HepG2 (cell line): ENCODE data around the gene KIF7. TPM values are rescaled to one million over a fixed set of nuclear protein-coding genes. Genes with fewer than 3 reads are reported as not detected.

Experiments used
- CHCHD3 ChIP-seq: sonication (generic); formaldehyde crosslinking; IDR thresholded peaks from 2 replicates; pipeline ENCODE4 v1.8.0; 2022; ENCODE audit warnings: mild to moderate bottlenecking, missing genetic modification reagents, moderate library complexity
- KDM5A ChIP-seq: fragments of 200-600 bp; sonication (generic); IDR thresholded peaks from 2 replicates; pipeline ENCODE4 v1.7.0; 2018; ENCODE audit warnings: antibody characterized with exemption, mild to moderate bottlenecking, low read length, borderline replicate concordance
- MAZ ChIP-seq, 2 experiments: sonication (generic) in 1 of 2; formaldehyde crosslinking in 1 of 2; IDR thresholded peaks; 2 replicates each; pipeline versions ENCODE4 v1.5.0 to v1.6.1; 2012 to 2020; ENCODE audit warnings: low read depth in 2 of 2, mild to moderate bottlenecking in 2 of 2, borderline replicate concordance in 1 of 2, improper control_type of control experiment in 1 of 2, low read length in 1 of 2, missing genetic modification reagents in 1 of 2, moderate library complexity in 1 of 2
- NONO ChIP-seq, 2 experiments: fragments of 450-650 bp in 1 of 2; sonication (generic) in 1 of 2; formaldehyde crosslinking in 1 of 2; IDR thresholded peaks in 1 of 2; conservative IDR thresholded peaks in 1 of 2; 2 replicates each; pipeline versions ENCODE4 v1.6.1 to v1.8.0; 2017 to 2022; ENCODE audit warnings: mild to moderate bottlenecking in 1 of 2, missing genetic modification reagents in 1 of 2, moderate library complexity in 1 of 2
- SPEN ChIP-seq: sonication (generic); formaldehyde crosslinking; IDR thresholded peaks from 2 replicates; pipeline ENCODE4 v1.5.1; 2020; ENCODE audit warnings: low read depth, mild to moderate bottlenecking, missing genetic modification reagents
- TAF1 ChIP-seq: sonication (generic); formaldehyde crosslinking; IDR thresholded peaks from 2 replicates; pipeline ENCODE4 v1.4.0; 2020; ENCODE audit warnings: missing genetic modification reagents
- ZFP37 ChIP-seq: sonication (generic); formaldehyde crosslinking; IDR thresholded peaks from 2 replicates; pipeline ENCODE4 v1.4.0; 2020; ENCODE audit warnings: missing genetic modification reagents, borderline replicate concordance
- ZFX ChIP-seq: sonication (generic); formaldehyde crosslinking; IDR thresholded peaks from 2 replicates; pipeline ENCODE4 v1.4.0; 2020; ENCODE audit warnings: mild to moderate bottlenecking, low read depth, missing genetic modification reagents, moderate library complexity
- ZFYVE20 ChIP-seq: sonication (generic); formaldehyde crosslinking; IDR thresholded peaks from 2 replicates; pipeline ENCODE4 v1.8.0; 2023; ENCODE audit warnings: low read depth, mild to moderate bottlenecking, moderate library complexity, missing genetic modification reagents, borderline replicate concordance
- ZNF790 ChIP-seq: sonication (generic); formaldehyde crosslinking; IDR thresholded peaks from 2 replicates; pipeline ENCODE4 v1.8.0; 2022; ENCODE audit warnings: missing genetic modification reagents, mild to moderate bottlenecking, borderline replicate concordance
- polyA plus RNA-seq, 8 experiments: library from polyadenylated mRNA; depleted of rRNA in 3 of 8; stranded (reverse) in 7 of 8; unstranded in 1 of 8; fragments of >200 nt; fragmentation: Illumina TruSeq in 4 of 8; extraction: Trizol in 4 of 8; gene quantifications; 2 replicates each; pipeline versions ENCODE4 v1.2.1 to v1.2.3, GENCODE V29; 2011 to 2016; ENCODE audit warnings: low read depth in 4 of 8, missing spikeins in 1 of 8, mixed read lengths in 1 of 8; ENCODE audit not compliant: insufficient read depth in 1 of 8
- total RNA-seq, 5 experiments: library from RNA; depleted of rRNA; stranded (reverse); fragments of >200 nt; fragmentation: Illumina TruSeq; extraction: Trizol; gene quantifications; 2 replicates each; pipeline ENCODE4 v1.2.3, GENCODE V29; 2016; ENCODE audit warnings: low read depth in 1 of 5
- TF ChIP-seq, protein P1 (sequence below): sonication (generic); formaldehyde crosslinking; IDR thresholded peaks from 2 replicates; pipeline ENCODE4 v1.8.1; 2023; ENCODE audit warnings: mild to moderate bottlenecking, inconsistent platforms, moderate library complexity, missing genetic modification reagents, borderline replicate concordance
- TF ChIP-seq, protein P2 (sequence below): sonication (generic); formaldehyde crosslinking; IDR thresholded peaks from one replicate; pipeline ENCODE4 v1.5.1; 2020; ENCODE audit warnings: mild to moderate bottlenecking, missing genetic modification reagents; ENCODE audit errors: not compliant biosample characterization
- TF ChIP-seq, protein P3 (sequence below): sonication (generic); formaldehyde crosslinking; IDR thresholded peaks from 2 replicates; pipeline ENCODE4 v1.4.0; 2020; ENCODE audit warnings: missing genetic modification reagents
- TF ChIP-seq, protein P4 (sequence below): sonication (generic); formaldehyde crosslinking; IDR thresholded peaks from 2 replicates; pipeline ENCODE4 v1.5.0; 2020; ENCODE audit warnings: missing genetic modification reagents, mild to moderate bottlenecking, borderline replicate concordance

KIF7 gene
- total and polyA plus RNA-seq, 2 of the 13 experiments (the other 11 are each of a cell fraction or from before 2014, with no cell fraction given): 1.5 to 6.2 TPM

GRCh38 chr15:89654847-89655805, at the start of gene KIF7 (continued):
- TF ChIP-seq ZFX (peak; percentile 71), TAF1 (CRISPR knock-in tag) (no peak), ZFYVE20 (CRISPR knock-in tag) (no peak), MAZ (IDR thresholded peaks at IDR 0.05; ENCODE audit: borderline replicate concordance, low read depth, low read length) (no peak), MAZ (CRISPR knock-in tag; IDR thresholded peaks at IDR 0.05; ENCODE audit: low read depth) (peak; percentile 51; the same call in 1 of the 2 replicates), ZFP37 (CRISPR knock-in tag) (no peak), SPEN (CRISPR knock-in tag) (0 out of 2 replicates have a peak, but pooled peaks have one; percentile 30), CHCHD3 (CRISPR knock-in tag) (0 out of 2 replicates have a peak, but pooled peaks have one; percentile 48), KDM5A (peak; percentile 20; the same call in 1 of the 2 replicates), NONO (IDR thresholded peaks at IDR 0.05) (no peak), NONO (CRISPR knock-in tag; conservative IDR thresholded peaks at IDR 0.05) (0 out of 2 replicates have a peak, but pooled peaks have one; percentile 8), ZNF790 (CRISPR knock-in tag) (no peak)
- TF ChIP-seq, protein P1, sequence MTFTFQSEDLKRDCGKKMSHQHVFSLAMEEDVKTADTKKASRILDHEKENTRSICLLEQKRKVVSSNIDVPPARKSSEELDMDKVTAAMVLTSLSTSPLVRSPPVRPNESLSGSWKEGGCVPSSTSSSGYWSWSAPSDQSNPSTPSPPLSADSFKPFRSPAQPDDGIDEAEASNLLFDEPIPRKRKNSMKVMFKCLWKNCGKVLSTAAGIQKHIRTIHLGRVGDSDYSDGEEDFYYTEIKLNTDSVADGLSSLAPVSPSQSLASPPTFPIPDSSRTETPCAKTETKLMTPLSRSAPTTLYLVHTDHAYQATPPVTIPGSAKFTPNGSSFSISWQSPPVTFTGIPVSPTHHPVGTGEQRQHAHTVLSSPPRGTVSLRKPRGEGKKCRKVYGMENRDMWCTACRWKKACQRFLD: no peak
- TF ChIP-seq, protein P2, sequence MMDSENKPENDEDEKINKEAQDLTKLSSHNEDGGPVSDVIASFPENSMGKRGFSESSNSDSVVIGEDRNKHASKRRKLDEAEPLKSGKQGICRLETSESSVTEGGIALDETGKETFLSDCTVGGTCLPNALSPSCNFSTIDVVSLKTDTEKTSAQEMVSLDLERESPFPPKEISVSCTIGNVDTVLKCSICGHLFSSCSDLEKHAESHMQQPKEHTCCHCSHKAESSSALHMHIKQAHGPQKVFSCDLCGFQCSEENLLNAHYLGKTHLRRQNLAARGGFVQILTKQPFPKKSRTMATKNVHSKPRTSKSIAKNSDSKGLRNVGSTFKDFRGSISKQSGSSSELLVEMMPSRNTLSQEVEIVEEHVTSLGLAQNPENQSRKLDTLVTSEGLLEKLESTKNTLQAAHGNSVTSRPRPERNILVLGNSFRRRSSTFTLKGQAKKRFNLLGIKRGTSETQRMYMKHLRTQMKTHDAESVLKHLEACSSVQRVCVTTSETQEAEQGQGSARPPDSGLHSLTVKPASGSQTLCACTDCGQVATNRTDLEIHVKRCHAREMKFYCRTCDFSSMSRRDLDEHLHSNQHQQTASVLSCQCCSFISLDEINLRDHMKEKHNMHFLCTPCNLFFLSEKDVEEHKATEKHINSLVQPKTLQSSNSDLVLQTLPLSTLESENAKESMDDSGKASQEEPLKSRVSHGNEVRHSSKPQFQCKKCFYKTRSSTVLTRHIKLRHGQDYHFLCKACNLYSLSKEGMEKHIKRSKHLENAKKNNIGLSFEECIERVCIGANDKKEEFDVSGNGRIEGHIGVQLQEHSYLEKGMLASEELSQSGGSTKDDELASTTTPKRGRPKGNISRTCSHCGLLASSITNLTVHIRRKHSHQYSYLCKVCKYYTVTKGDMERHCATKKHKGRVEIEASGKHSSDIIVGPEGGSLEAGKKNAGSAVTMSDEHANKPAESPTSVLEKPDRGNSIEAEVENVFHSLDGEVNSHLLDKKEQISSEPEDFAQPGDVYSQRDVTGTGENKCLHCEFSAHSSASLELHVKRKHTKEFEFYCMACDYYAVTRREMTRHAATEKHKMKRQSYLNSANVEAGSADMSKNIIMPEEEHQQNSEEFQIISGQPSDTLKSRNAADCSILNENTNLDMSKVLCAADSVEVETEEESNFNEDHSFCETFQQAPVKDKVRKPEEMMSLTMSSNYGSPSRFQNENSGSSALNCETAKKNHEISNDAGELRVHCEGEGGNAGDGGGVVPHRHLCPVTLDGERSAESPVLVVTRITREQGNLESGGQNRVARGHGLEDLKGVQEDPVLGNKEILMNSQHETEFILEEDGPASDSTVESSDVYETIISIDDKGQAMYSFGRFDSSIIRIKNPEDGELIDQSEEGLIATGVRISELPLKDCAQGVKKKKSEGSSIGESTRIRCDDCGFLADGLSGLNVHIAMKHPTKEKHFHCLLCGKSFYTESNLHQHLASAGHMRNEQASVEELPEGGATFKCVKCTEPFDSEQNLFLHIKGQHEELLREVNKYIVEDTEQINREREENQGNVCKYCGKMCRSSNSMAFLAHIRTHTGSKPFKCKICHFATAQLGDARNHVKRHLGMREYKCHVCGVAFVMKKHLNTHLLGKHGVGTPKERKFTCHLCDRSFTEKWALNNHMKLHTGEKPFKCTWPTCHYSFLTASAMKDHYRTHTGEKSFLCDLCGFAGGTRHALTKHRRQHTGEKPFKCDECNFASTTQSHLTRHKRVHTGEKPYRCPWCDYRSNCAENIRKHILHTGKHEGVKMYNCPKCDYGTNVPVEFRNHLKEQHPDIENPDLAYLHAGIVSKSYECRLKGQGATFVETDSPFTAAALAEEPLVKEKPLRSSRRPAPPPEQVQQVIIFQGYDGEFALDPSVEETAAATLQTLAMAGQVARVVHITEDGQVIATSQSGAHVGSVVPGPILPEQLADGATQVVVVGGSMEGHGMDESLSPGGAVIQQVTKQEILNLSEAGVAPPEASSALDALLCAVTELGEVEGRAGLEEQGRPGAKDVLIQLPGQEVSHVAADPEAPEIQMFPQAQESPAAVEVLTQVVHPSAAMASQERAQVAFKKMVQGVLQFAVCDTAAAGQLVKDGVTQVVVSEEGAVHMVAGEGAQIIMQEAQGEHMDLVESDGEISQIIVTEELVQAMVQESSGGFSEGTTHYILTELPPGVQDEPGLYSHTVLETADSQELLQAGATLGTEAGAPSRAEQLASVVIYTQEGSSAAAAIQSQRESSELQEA: peak; percentile 60
- TF ChIP-seq, protein P3, sequence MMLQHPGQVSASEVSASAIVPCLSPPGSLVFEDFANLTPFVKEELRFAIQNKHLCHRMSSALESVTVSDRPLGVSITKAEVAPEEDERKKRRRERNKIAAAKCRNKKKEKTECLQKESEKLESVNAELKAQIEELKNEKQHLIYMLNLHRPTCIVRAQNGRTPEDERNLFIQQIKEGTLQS (CRISPR knock-in tag): no peak
- TF ChIP-seq, protein P4, sequence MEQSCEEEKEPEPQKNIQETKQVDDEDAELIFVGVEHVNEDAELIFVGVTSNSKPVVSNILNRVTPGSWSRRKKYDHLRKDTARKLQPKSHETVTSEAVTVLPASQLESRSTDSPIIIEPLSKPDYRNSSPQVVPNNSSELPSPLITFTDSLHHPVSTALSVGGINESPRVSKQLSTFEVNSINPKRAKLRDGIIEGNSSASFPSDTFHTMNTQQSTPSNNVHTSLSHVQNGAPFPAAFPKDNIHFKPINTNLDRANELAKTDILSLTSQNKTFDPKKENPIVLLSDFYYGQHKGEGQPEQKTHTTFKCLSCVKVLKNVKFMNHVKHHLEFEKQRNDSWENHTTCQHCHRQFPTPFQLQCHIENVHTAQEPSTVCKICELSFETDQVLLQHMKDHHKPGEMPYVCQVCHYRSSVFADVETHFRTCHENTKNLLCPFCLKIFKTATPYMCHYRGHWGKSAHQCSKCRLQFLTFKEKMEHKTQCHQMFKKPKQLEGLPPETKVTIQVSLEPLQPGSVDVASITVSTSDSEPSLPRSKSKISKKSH (CRISPR knock-in tag): 0 out of 2 replicates have a peak, but pooled peaks have one; percentile 11
